HEK293 (cell line): ENCODE data around the gene RNU5B-1.

Experiments used
- FEZF1 ChIP-seq: fragments of 450-650 bp; formaldehyde crosslinking; IDR thresholded peaks from 2 replicates; pipeline ENCODE4 v1.5.1; 2016; ENCODE audit warnings: missing biosample characterization, missing genetic modification characterization
- KLF9 ChIP-seq: fragments of 450-650 bp; formaldehyde crosslinking; IDR thresholded peaks from 2 replicates; pipeline ENCODE4 v1.5.1; 2016; ENCODE audit warnings: missing biosample characterization, missing genetic modification characterization, low read depth
- PRDM1 ChIP-seq: fragments of 450-650 bp; formaldehyde crosslinking; IDR thresholded peaks from 2 replicates; pipeline ENCODE4; 2016; ENCODE audit warnings: missing biosample characterization, missing genetic modification characterization
- SCRT1 ChIP-seq: fragments of 450-650 bp; formaldehyde crosslinking; IDR thresholded peaks from 2 replicates; pipeline ENCODE4 v1.5.1; 2016; ENCODE audit warnings: missing biosample characterization, missing genetic modification characterization, borderline replicate concordance
- SETDB1 ChIP-seq: IDR thresholded peaks from one replicate; pipeline ENCODE4 v1.6.1; 2017; ENCODE audit warnings: mild to moderate bottlenecking, low read length, moderate library complexity, mixed read lengths; ENCODE audit not compliant: insufficient read length
- ZNF114 ChIP-seq: fragments of 450-650 bp; formaldehyde crosslinking; IDR thresholded peaks from 2 replicates; pipeline ENCODE4 v1.5.0; 2017; ENCODE audit warnings: missing biosample characterization, missing genetic modification characterization
- ZNF157 ChIP-seq: fragments of 450-650 bp; formaldehyde crosslinking; IDR thresholded peaks from 2 replicates; pipeline ENCODE4 v1.5.1; 2016; ENCODE audit warnings: missing biosample characterization, missing genetic modification characterization
- ZNF169 ChIP-seq: fragments of 450-650 bp; formaldehyde crosslinking; IDR thresholded peaks from 2 replicates; pipeline ENCODE4 v1.5.1; 2016; ENCODE audit warnings: missing biosample characterization, missing genetic modification characterization
- ZNF24 ChIP-seq: fragments of 450-650 bp; formaldehyde crosslinking; IDR thresholded peaks from 2 replicates; pipeline ENCODE4 v1.5.1; 2016; ENCODE audit warnings: missing biosample characterization, missing genetic modification characterization
- ZNF324 ChIP-seq: fragments of 450-650 bp; formaldehyde crosslinking; IDR thresholded peaks from 2 replicates; pipeline ENCODE4 v1.5.1; 2016; ENCODE audit warnings: missing biosample characterization, missing genetic modification characterization
- ZNF433 ChIP-seq: fragments of 450-650 bp; formaldehyde crosslinking; IDR thresholded peaks from 2 replicates; pipeline ENCODE4 v1.5.1; 2016; ENCODE audit warnings: missing biosample characterization, missing genetic modification characterization, low read depth
- ZNF514 ChIP-seq: fragments of 450-650 bp; formaldehyde crosslinking; IDR thresholded peaks from 2 replicates; pipeline ENCODE4 v1.5.1; 2016; ENCODE audit warnings: missing biosample characterization, missing genetic modification characterization
- ZNF610 ChIP-seq: fragments of 450-650 bp; formaldehyde crosslinking; IDR thresholded peaks from 2 replicates; pipeline ENCODE4 v1.5.1; 2016; ENCODE audit warnings: missing biosample characterization, missing genetic modification characterization, borderline replicate concordance
- ZNF837 ChIP-seq: fragments of 450-650 bp; formaldehyde crosslinking; IDR thresholded peaks from 2 replicates; pipeline ENCODE4 v1.5.1; 2016; ENCODE audit warnings: missing biosample characterization, missing genetic modification characterization
- TF ChIP-seq, protein P1 (sequence below): fragments of 450-650 bp; formaldehyde crosslinking; IDR thresholded peaks from 2 replicates; pipeline ENCODE4 v1.5.1; 2016; ENCODE audit warnings: missing biosample characterization, missing genetic modification characterization
- TF ChIP-seq, protein P2 (sequence below): fragments of 450-650 bp; formaldehyde crosslinking; IDR thresholded peaks from 2 replicates; pipeline ENCODE4 v1.5.1; 2016; ENCODE audit warnings: missing biosample characterization, missing genetic modification characterization, borderline replicate concordance
- TF ChIP-seq, protein P3 (sequence below): fragments of 450-650 bp; formaldehyde crosslinking; IDR thresholded peaks from 2 replicates; pipeline ENCODE4 v1.5.1; 2016; ENCODE audit warnings: missing biosample characterization, missing genetic modification characterization
- TF ChIP-seq, protein P4 (sequence below): fragments of 450-650 bp; formaldehyde crosslinking; IDR thresholded peaks from 2 replicates; pipeline ENCODE4 v1.5.1; 2016; ENCODE audit warnings: missing biosample characterization, missing genetic modification characterization, borderline replicate concordance
- TF ChIP-seq, protein P5 (sequence below): fragments of 450-650 bp; formaldehyde crosslinking; IDR thresholded peaks from 2 replicates; pipeline ENCODE4 v1.5.1; 2016; ENCODE audit warnings: missing biosample characterization, missing genetic modification characterization, low read depth
- TF ChIP-seq, protein P6 (sequence below): fragments of 450-650 bp; formaldehyde crosslinking; IDR thresholded peaks from 2 replicates; pipeline ENCODE4 v1.5.1; 2016; ENCODE audit warnings: missing biosample characterization, missing genetic modification characterization

Gene RNU5B-1

DNA sequence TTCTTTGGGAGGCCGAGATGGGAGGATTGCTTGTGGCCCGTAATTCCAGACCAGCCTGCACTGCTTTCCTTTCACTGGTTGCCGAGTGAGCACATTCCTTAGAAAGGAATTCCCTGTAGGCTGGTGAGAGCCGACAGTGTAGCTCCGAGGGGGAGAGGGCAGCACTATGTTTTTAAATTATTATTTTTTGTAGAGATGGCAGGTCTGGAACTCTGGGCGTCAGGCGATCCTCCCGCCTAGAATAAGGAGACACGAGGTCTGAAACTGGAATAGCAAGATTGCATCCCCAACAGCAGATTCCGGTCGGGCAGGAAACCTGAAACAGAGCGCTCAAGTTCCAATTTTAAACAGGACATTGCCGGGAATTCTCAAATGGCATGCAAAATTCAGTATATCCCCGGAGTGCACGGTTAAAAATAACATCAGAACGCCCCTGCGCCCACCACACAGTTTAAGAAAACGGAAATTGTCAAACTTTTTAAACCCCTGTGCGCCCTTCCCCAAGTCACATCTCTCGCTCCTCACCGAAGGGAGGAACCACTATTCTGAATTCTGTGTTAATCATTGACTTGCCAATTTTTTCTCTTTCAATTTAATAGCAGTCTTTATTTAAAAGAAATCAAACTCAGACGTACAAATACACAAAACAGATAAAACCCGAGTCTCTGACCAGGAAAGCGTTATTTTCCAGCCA is 643 bp upstream of the RNU5B-1 start (continued):
- TF ChIP-seq, protein P1, sequence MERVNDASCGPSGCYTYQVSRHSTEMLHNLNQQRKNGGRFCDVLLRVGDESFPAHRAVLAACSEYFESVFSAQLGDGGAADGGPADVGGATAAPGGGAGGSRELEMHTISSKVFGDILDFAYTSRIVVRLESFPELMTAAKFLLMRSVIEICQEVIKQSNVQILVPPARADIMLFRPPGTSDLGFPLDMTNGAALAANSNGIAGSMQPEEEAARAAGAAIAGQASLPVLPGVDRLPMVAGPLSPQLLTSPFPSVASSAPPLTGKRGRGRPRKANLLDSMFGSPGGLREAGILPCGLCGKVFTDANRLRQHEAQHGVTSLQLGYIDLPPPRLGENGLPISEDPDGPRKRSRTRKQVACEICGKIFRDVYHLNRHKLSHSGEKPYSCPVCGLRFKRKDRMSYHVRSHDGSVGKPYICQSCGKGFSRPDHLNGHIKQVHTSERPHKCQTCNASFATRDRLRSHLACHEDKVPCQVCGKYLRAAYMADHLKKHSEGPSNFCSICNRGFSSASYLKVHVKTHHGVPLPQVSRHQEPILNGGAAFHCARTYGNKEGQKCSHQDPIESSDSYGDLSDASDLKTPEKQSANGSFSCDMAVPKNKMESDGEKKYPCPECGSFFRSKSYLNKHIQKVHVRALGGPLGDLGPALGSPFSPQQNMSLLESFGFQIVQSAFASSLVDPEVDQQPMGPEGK = peak; percentile 14; the same call in 1 of the 2 replicates
- TF ChIP-seq, protein P2, sequence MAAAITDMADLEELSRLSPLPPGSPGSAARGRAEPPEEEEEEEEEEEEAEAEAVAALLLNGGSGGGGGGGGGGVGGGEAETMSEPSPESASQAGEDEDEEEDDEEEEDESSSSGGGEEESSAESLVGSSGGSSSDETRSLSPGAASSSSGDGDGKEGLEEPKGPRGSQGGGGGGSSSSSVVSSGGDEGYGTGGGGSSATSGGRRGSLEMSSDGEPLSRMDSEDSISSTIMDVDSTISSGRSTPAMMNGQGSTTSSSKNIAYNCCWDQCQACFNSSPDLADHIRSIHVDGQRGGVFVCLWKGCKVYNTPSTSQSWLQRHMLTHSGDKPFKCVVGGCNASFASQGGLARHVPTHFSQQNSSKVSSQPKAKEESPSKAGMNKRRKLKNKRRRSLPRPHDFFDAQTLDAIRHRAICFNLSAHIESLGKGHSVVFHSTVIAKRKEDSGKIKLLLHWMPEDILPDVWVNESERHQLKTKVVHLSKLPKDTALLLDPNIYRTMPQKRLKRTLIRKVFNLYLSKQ (tag by site-specific recombination) = no peak
- no peak for TF ChIP-seq ZNF169 (tag by site-specific recombination)
- no peak for TF ChIP-seq FEZF1 (tag by site-specific recombination)
- TF ChIP-seq SETDB1 = no peak
- TF ChIP-seq, protein P3, sequence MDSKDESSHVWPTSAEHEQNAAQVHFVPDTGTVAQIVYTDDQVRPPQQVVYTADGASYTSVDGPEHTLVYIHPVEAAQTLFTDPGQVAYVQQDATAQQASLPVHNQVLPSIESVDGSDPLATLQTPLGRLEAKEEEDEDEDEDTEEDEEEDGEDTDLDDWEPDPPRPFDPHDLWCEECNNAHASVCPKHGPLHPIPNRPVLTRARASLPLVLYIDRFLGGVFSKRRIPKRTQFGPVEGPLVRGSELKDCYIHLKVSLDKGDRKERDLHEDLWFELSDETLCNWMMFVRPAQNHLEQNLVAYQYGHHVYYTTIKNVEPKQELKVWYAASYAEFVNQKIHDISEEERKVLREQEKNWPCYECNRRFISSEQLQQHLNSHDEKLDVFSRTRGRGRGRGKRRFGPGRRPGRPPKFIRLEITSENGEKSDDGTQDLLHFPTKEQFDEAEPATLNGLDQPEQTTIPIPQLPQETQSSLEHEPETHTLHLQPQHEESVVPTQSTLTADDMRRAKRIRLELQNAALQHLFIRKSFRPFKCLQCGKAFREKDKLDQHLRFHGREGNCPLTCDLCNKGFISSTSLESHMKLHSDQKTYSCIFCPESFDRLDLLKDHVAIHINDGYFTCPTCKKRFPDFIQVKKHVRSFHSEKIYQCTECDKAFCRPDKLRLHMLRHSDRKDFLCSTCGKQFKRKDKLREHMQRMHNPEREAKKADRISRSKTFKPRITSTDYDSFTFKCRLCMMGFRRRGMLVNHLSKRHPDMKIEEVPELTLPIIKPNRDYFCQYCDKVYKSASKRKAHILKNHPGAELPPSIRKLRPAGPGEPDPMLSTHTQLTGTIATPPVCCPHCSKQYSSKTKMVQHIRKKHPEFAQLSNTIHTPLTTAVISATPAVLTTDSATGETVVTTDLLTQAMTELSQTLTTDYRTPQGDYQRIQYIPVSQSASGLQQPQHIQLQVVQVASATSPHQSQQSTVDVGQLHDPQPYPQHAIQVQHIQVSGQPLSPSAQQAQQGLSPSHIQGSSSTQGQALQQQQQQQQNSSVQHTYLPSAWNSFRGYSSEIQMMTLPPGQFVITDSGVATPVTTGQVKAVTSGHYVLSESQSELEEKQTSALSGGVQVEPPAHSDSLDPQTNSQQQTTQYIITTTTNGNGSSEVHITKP (tag by site-specific recombination) = peak; percentile 90; the same call in 1 of the 2 replicates
- no peak for TF ChIP-seq ZNF157 (tag by site-specific recombination)
- TF ChIP-seq, protein P4, sequence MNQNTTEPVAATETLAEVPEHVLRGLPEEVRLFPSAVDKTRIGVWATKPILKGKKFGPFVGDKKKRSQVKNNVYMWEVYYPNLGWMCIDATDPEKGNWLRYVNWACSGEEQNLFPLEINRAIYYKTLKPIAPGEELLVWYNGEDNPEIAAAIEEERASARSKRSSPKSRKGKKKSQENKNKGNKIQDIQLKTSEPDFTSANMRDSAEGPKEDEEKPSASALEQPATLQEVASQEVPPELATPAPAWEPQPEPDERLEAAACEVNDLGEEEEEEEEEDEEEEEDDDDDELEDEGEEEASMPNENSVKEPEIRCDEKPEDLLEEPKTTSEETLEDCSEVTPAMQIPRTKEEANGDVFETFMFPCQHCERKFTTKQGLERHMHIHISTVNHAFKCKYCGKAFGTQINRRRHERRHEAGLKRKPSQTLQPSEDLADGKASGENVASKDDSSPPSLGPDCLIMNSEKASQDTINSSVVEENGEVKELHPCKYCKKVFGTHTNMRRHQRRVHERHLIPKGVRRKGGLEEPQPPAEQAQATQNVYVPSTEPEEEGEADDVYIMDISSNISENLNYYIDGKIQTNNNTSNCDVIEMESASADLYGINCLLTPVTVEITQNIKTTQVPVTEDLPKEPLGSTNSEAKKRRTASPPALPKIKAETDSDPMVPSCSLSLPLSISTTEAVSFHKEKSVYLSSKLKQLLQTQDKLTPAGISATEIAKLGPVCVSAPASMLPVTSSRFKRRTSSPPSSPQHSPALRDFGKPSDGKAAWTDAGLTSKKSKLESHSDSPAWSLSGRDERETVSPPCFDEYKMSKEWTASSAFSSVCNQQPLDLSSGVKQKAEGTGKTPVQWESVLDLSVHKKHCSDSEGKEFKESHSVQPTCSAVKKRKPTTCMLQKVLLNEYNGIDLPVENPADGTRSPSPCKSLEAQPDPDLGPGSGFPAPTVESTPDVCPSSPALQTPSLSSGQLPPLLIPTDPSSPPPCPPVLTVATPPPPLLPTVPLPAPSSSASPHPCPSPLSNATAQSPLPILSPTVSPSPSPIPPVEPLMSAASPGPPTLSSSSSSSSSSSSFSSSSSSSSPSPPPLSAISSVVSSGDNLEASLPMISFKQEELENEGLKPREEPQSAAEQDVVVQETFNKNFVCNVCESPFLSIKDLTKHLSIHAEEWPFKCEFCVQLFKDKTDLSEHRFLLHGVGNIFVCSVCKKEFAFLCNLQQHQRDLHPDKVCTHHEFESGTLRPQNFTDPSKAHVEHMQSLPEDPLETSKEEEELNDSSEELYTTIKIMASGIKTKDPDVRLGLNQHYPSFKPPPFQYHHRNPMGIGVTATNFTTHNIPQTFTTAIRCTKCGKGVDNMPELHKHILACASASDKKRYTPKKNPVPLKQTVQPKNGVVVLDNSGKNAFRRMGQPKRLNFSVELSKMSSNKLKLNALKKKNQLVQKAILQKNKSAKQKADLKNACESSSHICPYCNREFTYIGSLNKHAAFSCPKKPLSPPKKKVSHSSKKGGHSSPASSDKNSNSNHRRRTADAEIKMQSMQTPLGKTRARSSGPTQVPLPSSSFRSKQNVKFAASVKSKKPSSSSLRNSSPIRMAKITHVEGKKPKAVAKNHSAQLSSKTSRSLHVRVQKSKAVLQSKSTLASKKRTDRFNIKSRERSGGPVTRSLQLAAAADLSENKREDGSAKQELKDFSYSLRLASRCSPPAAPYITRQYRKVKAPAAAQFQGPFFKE (tag by site-specific recombination) = no peak
- TF ChIP-seq, protein P5, sequence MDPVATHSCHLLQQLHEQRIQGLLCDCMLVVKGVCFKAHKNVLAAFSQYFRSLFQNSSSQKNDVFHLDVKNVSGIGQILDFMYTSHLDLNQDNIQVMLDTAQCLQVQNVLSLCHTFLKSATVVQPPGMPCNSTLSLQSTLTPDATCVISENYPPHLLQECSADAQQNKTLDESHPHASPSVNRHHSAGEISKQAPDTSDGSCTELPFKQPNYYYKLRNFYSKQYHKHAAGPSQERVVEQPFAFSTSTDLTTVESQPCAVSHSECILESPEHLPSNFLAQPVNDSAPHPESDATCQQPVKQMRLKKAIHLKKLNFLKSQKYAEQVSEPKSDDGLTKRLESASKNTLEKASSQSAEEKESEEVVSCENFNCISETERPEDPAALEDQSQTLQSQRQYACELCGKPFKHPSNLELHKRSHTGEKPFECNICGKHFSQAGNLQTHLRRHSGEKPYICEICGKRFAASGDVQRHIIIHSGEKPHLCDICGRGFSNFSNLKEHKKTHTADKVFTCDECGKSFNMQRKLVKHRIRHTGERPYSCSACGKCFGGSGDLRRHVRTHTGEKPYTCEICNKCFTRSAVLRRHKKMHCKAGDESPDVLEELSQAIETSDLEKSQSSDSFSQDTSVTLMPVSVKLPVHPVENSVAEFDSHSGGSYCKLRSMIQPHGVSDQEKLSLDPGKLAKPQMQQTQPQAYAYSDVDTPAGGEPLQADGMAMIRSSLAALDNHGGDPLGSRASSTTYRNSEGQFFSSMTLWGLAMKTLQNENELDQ (tag by site-specific recombination) = no peak
- TF ChIP-seq ZNF24 = no peak
- TF ChIP-seq KLF9 (tag by site-specific recombination) = no peak
- TF ChIP-seq, protein P6, sequence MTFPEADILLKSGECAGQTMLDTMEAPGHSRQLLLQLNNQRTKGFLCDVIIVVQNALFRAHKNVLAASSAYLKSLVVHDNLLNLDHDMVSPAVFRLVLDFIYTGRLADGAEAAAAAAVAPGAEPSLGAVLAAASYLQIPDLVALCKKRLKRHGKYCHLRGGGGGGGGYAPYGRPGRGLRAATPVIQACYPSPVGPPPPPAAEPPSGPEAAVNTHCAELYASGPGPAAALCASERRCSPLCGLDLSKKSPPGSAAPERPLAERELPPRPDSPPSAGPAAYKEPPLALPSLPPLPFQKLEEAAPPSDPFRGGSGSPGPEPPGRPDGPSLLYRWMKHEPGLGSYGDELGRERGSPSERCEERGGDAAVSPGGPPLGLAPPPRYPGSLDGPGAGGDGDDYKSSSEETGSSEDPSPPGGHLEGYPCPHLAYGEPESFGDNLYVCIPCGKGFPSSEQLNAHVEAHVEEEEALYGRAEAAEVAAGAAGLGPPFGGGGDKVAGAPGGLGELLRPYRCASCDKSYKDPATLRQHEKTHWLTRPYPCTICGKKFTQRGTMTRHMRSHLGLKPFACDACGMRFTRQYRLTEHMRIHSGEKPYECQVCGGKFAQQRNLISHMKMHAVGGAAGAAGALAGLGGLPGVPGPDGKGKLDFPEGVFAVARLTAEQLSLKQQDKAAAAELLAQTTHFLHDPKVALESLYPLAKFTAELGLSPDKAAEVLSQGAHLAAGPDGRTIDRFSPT (tag by site-specific recombination) = no peak
- TF ChIP-seq ZNF514 (tag by site-specific recombination) = no peak
- 0 out of 2 replicates have a peak, but pooled peaks have one; percentile 31 for TF ChIP-seq ZNF324 (tag by site-specific recombination)
- TF ChIP-seq ZNF433 = no peak
- no peak for TF ChIP-seq ZNF837 (tag by site-specific recombination)
- TF ChIP-seq PRDM1 (tag by site-specific recombination) = peak; percentile 92
- no peak for TF ChIP-seq ZNF610
- no peak for TF ChIP-seq SCRT1
- TF ChIP-seq ZNF114 (tag by site-specific recombination) = no peak
